Measurements from ENCODE around the gene SCARB2. TPM values are rescaled to one million over a fixed set of nuclear protein-coding genes. Genes with fewer than 3 reads are reported as not detected.

The SCARB2 gene
- polyA plus RNA-seq, 1 donor (not counting 4 experiments of a cell fraction or from before 2014, with no cell fraction given) = 72.2 TPM

DNA sequence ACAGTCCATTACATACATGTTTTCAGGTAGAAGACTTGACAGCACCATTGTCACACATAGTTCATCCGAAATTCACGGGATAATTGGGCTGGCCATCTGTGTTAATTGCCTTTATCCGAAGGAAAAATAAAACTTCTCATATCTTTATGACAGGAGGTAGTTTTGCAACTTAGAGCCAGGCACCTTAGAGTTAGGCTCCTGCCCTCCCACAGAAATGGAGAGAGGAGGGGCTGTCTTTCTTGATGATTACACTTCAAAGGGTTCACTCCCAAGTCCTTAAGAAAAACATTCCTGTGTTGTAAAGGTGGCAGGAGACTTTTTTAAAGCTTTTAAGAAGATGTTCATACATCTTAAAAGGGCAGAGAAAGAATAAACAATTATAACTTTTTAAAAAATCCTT, 10.5 kb upstream of the SCARB2 start:
- Histone ChIP-seq H3K9me1 (ENCODE audit: control insufficient read depth, extremely low read depth, insufficient read depth, low read length) (no peaks in the 10 kb centered on the region), H3K4me1 (ENCODE audit: control insufficient read depth, extremely low read depth, insufficient read depth, low read length) (no peaks in the 10 kb centered on the region), H3K27ac (ENCODE audit: control insufficient read depth, insufficient read depth, low read length) (no peak overlapping the region), H4K20me1 (ENCODE audit: control insufficient read depth, extremely low read depth, insufficient read depth, low read length) (no peaks in the 10 kb centered on the region), H3K9ac (ENCODE audit: control insufficient read depth, extremely low read depth, insufficient read depth, low read length) (no peak overlapping the region), H3K4me2 (ENCODE audit: control insufficient read depth, extremely low read depth, insufficient read depth, low read depth, low read length) (no peak overlapping the region), H3K4me3 (ENCODE audit: control insufficient read depth in 2 of 3, extremely low read depth in 1 of 3, insufficient read depth in 2 of 3, low read depth in 1 of 3, low read length in 3 of 3) (no peak overlapping the region), H3K36me3 (ENCODE audit: control insufficient read depth in 2 of 2, extremely low read depth in 1 of 2, insufficient read depth in 2 of 2, low read length in 2 of 2) (peaks cover 0 to 2% of the 10 kb centered on the region in 2 experiments), H3K79me2 (ENCODE audit: control insufficient read depth, insufficient read depth, low read length) (no peaks in the 10 kb centered on the region), H2AFZ (ENCODE audit: control insufficient read depth, low read length) (no peak overlapping the region), H3K9me3 (ENCODE audit: control insufficient read depth, low read depth, low read length) (peaks cover 4% of the 10 kb centered on the region), H3K27me3 (ENCODE audit: control insufficient read depth, extremely low read depth, insufficient read depth, low read length) (no peaks in the 10 kb centered on the region)
- FAIRE-seq (no peak), DNase-seq (ENCODE audit: low read depth, low spot score) (no peak)
- TF ChIP-seq, protein P1, sequence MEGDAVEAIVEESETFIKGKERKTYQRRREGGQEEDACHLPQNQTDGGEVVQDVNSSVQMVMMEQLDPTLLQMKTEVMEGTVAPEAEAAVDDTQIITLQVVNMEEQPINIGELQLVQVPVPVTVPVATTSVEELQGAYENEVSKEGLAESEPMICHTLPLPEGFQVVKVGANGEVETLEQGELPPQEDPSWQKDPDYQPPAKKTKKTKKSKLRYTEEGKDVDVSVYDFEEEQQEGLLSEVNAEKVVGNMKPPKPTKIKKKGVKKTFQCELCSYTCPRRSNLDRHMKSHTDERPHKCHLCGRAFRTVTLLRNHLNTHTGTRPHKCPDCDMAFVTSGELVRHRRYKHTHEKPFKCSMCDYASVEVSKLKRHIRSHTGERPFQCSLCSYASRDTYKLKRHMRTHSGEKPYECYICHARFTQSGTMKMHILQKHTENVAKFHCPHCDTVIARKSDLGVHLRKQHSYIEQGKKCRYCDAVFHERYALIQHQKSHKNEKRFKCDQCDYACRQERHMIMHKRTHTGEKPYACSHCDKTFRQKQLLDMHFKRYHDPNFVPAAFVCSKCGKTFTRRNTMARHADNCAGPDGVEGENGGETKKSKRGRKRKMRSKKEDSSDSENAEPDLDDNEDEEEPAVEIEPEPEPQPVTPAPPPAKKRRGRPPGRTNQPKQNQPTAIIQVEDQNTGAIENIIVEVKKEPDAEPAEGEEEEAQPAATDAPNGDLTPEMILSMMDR (optimal IDR thresholded peaks at IDR 0.05 in 1 of 3, IDR thresholded peaks at IDR 0.05 in 1 of 3, conservative IDR thresholded peaks at IDR 0.05 in 1 of 3; ENCODE audit: extremely low read depth in 1 of 3, insufficient read depth in 2 of 3, low read length in 3 of 3) = no peak
- TF ChIP-seq EZH2 (IDR thresholded peaks at IDR 0.05; ENCODE audit: low read length) = no peak
- dilution Hi-C loops (cut with MboI; ENCODE audit: extremely low pct_ligation_motif_present, low sequenced_read_pairs) = no loop called here

DNA sequence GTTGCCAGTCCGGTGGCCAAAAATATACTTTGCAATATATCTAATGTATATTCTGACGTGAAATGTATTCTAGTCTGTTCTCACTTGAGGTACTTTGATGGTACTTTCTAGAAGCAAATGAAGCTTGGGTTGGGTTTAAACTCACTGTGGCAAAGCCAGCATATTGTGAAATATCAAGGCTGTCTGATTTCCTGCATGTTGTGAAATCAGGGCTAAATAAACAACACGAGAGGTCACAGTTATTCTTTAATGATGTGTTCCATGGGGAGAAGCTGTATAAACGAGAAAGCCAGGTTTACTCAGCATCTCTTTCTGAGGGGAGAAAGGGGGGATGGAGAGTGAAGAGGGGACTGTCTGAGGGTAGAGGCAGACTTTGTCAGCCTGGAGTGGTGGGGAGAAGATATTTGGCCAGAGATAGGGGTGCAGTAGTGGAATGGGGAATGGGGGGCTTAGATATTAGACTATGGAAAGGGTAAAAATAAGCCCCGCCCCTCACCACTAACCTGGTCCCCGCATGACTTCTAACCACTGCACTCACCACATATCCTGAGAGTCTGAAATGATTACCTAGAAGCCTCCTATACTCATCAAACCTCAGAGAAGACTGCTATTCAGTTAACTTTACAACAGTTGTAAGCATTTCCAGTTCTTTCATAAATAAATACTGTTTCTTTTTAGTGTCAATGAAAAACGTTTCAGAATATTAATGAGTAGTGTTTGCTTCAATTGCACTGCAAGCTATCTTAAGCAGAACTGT, 5.9 kb upstream of the SCARB2 start:
- DNase-seq (ENCODE audit: low read depth, low spot score) = no peak
- H3K79me2 ChIP-seq (ENCODE audit: control insufficient read depth, insufficient read depth, low read length) = no peaks in the 10 kb centered on the region

More for the DNA sequence above, 5.9 kb upstream of the SCARB2 start:
- Histone ChIP-seq H3K4me1 (ENCODE audit: control insufficient read depth, extremely low read depth, insufficient read depth, low read length) (peaks cover 10% of the 10 kb centered on the region), H3K27me3 (ENCODE audit: control insufficient read depth, extremely low read depth, insufficient read depth, low read length) (no peaks in the 10 kb centered on the region), H3K27ac (ENCODE audit: control insufficient read depth, insufficient read depth, low read length) (no peak overlapping the region), H2AFZ (ENCODE audit: control insufficient read depth, low read length) (no peak overlapping the region), H3K9me1 (ENCODE audit: control insufficient read depth, extremely low read depth, insufficient read depth, low read length) (peaks cover 2% of the 10 kb centered on the region), H3K4me2 (ENCODE audit: control insufficient read depth, extremely low read depth, insufficient read depth, low read depth, low read length) (no peak overlapping the region), H3K4me3 (ENCODE audit: control insufficient read depth in 2 of 3, extremely low read depth in 1 of 3, insufficient read depth in 2 of 3, low read depth in 1 of 3, low read length in 3 of 3) (no peak overlapping the region), H3K9ac (ENCODE audit: control insufficient read depth, extremely low read depth, insufficient read depth, low read length) (no peak overlapping the region), H4K20me1 (ENCODE audit: control insufficient read depth, extremely low read depth, insufficient read depth, low read length) (no peaks in the 10 kb centered on the region), H3K36me3 (ENCODE audit: control insufficient read depth in 2 of 2, extremely low read depth in 1 of 2, insufficient read depth in 2 of 2, low read length in 2 of 2) (no peaks in the 10 kb centered on the region), H3K9me3 (ENCODE audit: control insufficient read depth, low read depth, low read length) (no peaks in the 10 kb centered on the region)
- FAIRE-seq = no peak
- TF ChIP-seq, protein P1 (optimal IDR thresholded peaks at IDR 0.05 in 1 of 3, IDR thresholded peaks at IDR 0.05 in 1 of 3, conservative IDR thresholded peaks at IDR 0.05 in 1 of 3; ENCODE audit: extremely low read depth in 1 of 3, insufficient read depth in 2 of 3, low read length in 3 of 3) = no peak
- TF ChIP-seq EZH2 (IDR thresholded peaks at IDR 0.05; ENCODE audit: low read length) = no peak
- dilution Hi-C loops (cut with MboI; ENCODE audit: extremely low pct_ligation_motif_present, low sequenced_read_pairs) = no loop called here

All from keratinocyte (primary cell).